T follicular helper cell (primary cell): ENCODE results near the gene SHC2.
"Not testable (repeated sequence)": the region's sequence is repeated elsewhere in the genome, so short reads cannot be mapped to it uniquely, and the experiment has no call there.

Experiments
- DNase-seq: peaks from one replicate; pipeline ENCODE4 v3.0.0-alpha.2; 2020; ENCODE audit warnings: low read depth

The SHC2 gene

GRCh38 chr19:444677-445210 lies 16.1 kb downstream of the SHC2 start:
- DNase-seq, result no peak

GRCh38 chr19:443005-443404 lies 17.8 kb downstream of the SHC2 start:
- DNase-seq, result no peak

GRCh38 chr19:442085-442484 lies 18.7 kb downstream of the SHC2 start:
- no peak for DNase-seq

DNA sequence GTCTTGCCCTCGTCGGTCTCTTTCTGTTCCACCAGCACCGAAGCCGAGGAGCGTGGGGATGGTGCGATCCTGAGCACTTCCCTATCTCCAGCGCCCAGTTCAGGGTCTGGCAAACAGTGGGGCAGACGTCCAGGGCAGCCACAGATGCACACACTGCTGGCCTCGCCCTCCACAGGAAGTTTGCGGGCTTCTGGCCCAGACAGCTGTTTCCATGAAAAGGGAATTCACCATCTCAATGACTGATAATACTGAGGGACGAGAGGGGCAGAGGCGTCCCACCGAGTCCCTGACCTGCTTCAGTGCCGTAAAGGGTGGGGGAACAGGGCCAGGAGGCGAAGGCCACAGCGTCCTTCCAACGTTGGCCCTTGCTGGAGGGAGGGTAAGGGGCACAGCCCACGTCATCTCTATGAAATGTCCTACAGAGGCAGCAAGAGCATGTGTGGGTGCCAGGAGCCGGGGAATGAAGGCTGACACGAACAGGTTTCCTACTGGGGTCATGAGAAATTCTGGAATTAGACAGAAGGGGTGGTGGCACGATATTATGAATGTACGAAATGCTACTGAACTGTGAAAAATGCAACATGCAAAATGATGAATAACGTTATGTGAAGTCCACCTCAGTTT lies 19.5 kb downstream of the SHC2 start:
- no peak for DNase-seq

DNA sequence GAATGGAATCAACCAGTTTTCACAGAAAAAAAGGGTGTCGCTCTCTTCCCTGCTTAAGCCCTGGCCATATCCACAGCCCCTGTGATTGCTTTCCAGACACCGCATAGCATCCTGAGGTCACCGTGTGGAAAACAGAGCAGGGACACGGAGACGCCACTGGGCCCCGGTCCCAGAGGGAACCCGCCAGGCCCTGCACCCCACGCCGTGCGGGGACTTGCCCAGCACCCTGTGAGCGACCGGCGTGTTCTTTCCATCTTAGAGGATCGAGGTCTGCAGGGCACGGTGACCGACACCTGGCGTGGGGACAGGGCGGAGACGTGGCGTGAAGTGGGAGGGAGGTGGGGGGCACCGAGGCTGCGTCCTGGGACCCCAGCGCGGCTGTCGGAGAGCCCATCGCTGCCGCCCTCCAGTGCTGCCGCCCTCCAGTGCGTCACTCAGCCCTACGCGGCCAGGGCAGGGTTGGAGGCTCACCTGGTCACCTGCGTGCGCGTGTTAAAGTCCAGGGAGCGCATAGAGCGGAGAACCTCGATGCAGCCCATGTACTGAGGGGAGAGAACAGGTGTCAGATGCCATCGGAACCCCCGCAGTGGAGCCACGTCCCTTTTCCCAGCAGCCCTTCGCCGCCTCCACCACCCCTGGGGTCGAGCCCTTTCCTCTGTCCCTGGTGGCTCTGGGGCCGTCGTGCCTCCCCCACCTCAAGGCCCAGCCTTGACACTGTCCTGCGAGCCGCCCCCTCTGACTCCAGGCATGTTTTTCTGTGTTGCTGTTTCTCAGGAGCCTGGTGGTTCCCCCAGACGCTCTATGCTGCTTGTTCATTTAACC lies 20.2 kb downstream of the SHC2 start:
- no peak for DNase-seq

GRCh38 chr19:439167-439900 lies 21.5 kb downstream of the SHC2 start:
- no peak for DNase-seq

- DNase-seq, result no peak
Observed at GRCh38 chr19:438416-438958, 22.3 kb downstream of the SHC2 start.

GRCh38 chr19:437041-437440 lies 23.8 kb downstream of the SHC2 start:
- DNase-seq, result no peak

- DNase-seq, result no peak
Observed at GRCh38 chr19:436413-436950, 24.4 kb downstream of the SHC2 start.

DNA sequence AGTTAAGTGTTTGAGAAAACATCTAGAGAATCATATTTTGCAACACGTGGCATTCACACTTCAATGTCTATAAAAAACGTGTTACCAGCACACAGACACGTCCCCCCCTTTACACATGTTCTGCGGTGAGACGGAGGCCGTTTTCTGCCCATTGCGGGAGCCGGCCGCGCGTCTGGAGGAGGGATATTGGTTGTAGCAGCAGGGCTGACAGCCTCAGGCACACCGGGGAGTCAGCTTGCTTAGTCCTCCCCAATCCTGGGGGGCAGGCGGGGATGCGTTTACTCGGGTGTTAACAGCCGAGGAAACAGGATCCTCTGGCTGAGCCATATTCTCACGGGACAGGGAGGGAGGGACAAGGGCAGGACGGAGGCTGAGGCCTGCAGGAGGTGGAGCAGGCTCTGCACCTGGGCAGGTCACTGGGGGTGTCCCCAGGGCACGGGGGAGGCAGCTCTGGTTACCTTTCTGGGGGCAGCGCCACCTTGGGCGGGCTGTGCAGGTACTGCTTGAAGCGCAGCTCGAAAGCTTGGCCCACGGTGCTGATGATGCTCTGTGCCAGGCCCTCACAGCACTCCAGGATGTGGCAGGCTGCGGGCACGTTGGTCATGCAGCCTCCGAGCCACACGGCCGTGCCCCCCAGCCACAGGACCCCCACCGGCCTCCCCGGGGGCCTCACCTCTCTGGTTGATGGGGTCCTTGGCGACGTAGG lies 25.0 kb downstream of the SHC2 start:
- no peak for DNase-seq

DNA sequence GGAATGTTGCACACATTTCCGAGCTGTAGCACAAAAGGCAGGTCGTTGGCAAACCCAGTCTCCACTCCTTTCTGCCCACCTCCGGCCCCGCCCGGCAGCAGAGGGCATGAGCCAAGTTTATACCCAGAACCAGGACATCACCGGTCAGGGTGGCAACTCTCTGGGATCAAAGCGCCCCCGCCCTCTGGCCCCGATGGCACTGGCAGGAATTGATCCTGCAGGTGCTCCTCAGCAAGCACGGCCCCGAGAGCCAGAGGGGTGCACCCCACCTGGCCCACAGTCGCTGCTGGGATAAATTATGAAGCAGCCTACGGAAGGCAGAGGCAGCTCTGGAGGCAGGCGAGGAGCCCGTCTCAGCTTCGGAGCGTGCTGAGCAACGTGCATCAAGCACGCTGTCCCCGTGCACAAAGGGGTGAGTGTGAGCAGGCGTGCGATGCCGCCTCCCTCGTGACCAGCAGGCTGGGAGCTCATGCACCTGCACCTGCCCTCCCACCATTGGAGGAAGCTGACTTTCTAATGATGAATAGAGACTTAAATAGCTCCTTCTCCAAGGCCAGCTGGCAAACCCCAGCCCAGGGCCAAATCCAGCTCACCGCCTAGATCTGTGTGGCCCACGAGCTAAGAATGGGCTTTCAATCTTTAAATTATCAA lies 25.7 kb downstream of the SHC2 start:
- no peak for DNase-seq

DNA sequence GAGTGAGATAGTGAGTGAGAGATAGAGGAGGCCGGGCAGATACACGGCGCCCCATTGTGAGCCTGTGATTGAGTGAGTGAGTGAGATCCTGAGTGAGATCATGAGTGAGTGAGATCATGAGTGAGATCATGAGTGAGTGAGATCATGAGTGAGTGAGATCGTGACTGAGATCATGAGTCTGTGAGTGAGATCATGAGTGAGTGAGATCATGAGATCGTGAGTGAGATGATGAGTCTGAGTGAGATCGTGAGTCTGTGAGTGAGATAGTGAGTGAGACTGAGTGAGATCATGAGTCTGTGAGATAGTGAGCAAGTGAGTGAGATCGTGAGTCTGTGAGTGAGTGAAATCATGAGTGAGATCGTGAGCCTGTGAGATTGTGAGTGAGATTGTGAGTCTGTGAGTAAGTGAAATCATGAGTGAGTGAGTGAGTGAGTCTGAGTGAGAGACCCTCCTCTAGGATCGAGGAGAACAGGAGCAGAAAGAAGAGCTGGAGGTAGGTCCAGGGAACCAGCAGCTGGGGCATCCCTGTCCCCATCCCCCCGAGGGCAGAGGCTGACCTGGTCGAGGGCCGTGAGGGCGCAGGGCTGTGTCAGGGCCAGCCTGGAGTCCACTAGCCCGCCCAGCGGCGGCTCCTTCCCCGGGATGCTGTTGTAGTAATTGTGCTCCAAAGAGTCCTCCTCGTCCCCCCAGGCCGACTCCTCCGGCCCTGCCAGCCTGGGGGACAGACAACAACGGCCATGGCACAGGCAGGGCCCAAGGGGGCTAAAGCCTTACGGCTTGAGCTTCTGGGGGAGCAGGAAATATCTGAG lies 26.5 kb downstream of the SHC2 start:
- DNase-seq, result no peak

- DNase-seq, result no peak
Observed at GRCh38 chr19:430701-431100, 30.1 kb downstream of the SHC2 start.

DNA sequence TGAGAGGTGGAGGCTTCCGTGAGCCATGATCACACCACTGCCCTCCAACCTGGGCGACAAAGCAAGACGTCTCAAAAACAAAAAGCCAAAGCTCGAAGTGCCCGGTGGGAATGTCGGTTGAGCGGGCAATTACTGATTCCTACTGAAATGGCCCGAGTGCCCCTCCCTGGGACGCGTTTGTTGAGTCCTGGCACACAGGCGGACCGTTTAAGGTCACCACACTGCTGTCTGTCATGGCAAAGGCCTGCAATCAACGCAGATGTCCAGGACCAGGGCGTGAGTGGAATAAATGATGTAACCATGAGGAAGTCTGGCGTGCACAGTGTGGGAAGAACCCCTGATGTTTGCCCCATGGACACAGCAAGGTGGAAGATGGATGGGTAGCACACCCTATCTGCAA lies 32.7 kb downstream of the SHC2 start:
- DNase-seq, result no peak

GRCh38 chr19:427675-428074 lies 33.2 kb downstream of the SHC2 start:
- DNase-seq, result not testable (repeated sequence)

GRCh38 chr19:426725-427445 lies 33.9 kb downstream of the SHC2 start:
- DNase-seq, result no peak

DNA sequence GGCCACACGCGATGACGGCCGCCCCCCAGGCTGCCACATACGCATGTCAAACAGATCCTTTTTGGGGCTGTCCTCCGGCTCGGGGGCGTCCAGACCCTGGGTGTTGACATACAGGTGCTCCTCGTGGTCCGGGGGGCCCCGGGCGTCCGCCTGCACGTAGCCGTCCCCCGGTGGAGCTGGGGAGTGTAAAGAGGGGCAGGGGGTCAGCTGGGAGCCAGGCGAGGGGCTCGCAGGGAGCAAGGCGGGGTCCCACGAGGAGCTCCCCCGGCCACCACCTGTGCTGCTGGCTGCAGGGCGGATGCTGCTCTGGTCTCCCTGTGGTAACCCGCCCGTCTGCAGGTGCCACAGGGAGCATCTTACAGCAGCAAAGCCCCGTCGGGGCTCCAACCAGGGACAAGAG lies 35.8 kb downstream of the SHC2 start:
- no peak for DNase-seq

DNA sequence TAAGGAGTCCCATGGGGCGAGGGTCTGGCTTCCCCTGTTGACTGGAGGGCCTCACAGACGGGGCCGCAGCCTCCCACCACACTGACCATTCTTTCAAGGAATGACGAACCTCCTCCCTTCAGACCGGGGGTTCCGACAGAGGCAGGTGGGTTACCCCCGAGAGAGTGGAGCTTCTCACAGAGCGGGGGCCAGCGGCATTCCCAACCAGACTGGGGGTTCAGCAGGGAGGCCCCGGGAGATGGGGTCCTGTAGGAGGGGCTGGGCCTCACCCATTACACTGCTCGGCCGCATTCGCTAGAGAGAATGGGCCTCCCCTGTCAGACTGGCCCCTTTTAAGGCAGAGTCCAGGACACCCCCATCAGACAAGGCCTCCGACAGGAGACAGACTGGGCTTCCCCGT lies 36.3 kb downstream of the SHC2 start:
- DNase-seq, result no peak

- DNase-seq, result no peak
Observed at GRCh38 chr19:423691-424466, 37.0 kb downstream of the SHC2 start.
